ENCODE measurements around the gene SCARB2.
"Not testable (repeated sequence)": the region's sequence is repeated elsewhere in the genome, so short reads cannot be mapped to it uniquely, and the experiment has no call there.

The SCARB2 gene, protein sequence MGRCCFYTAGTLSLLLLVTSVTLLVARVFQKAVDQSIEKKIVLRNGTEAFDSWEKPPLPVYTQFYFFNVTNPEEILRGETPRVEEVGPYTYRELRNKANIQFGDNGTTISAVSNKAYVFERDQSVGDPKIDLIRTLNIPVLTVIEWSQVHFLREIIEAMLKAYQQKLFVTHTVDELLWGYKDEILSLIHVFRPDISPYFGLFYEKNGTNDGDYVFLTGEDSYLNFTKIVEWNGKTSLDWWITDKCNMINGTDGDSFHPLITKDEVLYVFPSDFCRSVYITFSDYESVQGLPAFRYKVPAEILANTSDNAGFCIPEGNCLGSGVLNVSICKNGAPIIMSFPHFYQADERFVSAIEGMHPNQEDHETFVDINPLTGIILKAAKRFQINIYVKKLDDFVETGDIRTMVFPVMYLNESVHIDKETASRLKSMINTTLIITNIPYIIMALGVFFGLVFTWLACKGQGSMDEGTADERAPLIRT

DNA sequence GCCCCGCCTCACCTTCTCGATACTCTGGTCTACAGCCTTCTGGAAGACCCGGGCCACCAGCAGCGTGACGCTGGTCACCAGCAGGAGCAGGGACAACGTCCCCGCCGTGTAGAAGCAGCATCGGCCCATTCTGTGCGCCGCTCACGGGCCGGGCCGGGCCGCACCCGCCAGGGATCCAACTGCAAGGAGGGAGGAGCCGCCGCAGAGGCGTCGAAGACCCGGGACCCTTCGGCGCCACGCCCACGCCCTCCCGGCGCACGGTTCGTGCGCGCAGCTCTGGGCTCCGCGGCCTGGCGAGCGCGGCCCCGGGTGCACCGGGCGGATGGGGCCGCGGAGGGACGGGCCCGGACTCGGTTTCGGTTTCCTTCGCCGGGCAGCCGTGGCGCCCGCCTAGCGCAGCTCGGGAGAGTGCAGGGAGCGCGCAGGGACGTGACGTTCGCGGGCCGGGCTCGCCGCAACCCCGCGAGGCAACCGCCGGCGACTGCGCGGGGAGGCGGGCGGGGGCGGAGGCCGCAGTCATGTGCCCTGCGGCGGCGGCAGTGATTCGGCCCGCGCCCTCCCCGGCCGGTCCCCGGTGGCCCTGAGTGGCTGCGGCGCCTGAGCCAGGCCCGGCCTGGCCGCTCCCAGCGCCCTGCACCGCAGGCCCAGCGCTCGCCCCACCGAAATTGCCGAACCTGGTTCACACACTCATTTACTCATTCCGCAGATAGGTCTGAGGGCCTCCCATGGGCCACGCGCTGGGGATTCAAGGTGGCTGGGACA is at the start of gene SCARB2:
SCARB2 (minus strand) TSS at position 410 of the 762 bp plus-strand sequence; CDS start at position 129, 281 bp downstream.
- peak; percentile 40 for DNase-seq

DNA sequence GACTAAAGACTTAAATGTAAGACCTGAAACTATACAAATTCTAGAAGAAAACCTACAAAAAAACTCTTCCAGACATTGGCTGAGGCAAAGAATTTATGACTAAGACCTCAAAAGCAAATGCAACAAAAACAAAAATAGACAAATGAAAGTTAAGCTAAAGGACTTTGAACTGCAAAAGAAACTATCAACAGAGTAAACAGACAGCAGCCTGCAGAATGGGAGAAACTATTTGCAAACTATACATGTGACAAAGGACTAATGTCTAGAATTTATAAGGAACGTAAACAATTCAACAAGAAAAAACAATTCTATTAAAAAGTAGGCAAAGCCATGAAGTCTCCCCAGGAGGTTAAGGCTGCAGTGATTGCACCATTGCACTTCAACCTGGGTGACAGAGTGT is 46.9 kb upstream of the SCARB2 start:
- no peak for DNase-seq

- no peak for DNase-seq
Measured at GRCh38 chr4:76257824-76258223, 44.2 kb upstream of the SCARB2 start.

DNA sequence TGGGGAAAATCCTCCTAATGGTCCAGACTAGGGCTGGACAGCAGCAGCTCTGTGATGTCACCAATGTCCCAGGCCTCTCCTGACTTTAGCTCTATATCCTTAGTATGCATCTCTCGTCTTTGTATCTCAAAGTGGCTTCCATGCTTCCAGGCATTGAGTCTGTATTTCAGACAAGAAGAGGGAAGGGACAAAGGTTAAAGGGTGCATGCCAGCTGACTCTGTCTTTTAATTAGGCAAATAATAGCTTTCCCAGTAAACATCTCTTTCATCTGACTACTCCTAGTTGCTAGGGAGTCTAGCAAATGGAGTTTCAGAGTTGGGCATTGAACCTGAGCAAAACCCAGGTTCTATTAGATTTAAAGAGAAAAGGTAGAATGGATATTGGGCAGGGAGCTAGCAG is 43.3 kb upstream of the SCARB2 start:
- no peak for DNase-seq

DNA sequence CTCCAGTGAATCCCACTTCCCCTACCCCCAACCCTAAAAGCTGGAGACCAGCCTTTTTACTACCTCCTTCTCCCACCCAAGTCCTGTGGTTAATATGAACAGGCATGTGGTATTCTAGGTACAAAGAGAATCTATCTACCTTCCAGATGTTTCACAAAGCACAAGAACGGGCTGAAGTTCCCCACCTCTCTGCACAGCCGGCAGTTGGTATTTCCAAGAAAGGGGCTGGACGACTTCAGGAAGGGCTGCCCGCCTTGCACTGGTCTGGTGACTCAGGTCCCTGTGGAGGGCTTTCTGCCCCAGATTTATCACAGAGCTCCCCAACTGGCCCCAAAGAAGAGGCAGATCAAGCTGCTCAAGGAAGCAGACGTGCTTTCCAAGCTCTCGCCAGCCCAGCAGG is 42.4 kb upstream of the SCARB2 start:
- no peak for DNase-seq

DNA sequence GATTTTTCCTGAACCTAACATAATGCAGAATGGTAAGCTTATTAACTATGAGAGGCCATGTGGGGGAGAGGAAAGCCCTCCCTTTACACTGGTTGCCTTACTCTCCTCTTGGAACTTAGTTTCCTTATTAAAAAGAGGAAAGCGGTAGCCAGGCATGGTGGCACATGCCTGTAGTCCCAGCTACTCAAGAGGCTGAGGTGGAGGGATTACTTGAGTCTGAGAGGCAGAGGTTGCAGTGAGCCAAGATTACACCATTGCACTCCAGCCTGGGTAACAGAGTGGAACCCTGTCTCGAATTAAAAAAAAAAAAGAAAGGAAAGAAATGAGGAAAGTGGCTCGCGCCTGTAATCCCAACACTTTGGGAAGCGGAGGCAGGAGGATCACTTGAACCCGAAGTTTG is 39.9 kb upstream of the SCARB2 start:
- DNase-seq, result no peak

- DNase-seq, result no peak
Measured at GRCh38 chr4:76252271-76252653, 38.6 kb upstream of the SCARB2 start.

- peak; percentile 31 for DNase-seq
Measured at GRCh38 chr4:76251441-76252270, 38.0 kb upstream of the SCARB2 start, which contains the start of gene FAM47E. Gene FAM47E (plus strand): TSS chr4:76251721. CDS start chr4:76251747, 26 bp downstream.

DNA sequence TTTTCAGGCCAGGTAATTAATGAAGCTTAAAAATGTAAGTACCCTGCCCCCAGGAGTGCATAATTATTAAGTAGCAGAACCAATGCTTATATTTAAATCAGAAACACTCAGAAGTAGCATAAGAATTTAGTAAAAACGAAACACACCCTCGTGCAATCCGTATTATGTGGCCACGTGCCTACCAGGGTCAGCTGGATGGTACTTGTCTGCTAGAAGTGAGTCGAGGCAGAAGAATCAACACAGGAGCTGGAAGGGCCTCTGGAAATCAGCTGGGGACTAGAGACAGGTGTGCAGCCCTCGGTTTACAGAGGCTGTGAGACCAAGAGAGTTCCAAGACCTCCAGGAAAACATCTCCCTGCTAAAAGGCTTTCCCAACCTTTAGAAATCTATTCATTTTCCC is 37.3 kb upstream of the SCARB2 start:
- DNase-seq, result no peak

DNA sequence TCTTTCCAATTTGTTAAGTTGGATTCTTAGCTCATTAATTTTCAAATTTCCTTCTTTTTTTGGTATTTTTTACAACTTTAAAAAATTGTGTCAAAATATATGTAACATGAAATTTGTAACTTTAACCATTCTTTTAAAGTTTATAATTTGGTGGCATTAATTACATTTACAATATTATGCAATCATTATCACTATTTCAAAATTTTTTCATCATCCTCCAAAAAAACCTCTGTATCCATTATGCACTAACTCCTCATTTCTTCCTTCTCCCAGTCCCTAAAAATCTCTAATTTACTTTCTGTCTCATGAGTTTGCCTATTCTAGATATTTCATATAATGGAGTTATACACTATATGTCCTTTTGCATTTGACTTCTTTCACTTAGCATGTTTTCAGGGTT is 33.2 kb upstream of the SCARB2 start:
- no peak for DNase-seq

- no peak for DNase-seq
Measured at GRCh38 chr4:76246025-76246424, 32.4 kb upstream of the SCARB2 start.

DNA sequence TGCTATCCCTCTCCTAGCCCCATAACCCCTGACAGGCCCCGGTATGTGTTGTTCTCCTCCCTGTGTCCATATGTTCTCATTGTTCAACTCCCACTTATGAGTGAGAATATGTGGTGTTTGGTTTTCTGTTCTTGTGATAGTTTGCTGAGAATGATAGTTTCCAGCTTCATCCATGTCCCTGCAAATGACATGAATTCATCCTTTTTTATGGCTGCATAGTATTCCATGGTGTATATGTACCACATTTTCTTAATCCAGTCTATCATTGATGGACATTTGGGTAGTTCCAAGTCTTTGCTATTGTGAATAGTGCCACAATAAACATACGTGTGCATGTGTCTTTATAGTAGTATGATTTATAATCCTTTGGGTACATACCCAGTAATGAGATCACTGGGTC is 30.3 kb upstream of the SCARB2 start:
- DNase-seq, result not testable (repeated sequence)

GRCh38 chr4:76240236-76240635 is 26.6 kb upstream of the SCARB2 start:
- DNase-seq, result no peak

DNA sequence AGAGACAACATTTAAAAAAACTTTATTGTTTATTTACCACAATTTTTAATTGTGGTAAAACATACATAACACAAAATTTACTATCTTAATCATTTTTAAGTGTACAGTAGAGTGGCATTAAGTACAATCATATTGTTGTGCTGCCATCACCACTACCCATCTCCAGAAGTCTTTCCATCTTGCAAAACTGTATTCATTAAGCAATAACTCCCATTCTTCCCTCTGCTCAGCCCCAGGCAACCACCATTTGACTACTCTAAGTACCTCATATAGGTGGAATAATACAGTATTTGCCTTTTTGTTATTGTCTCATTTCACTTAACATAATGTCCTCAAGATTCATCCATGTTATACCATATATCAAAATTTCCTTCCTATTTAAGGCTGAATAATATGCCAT is 25.1 kb upstream of the SCARB2 start:
- DNase-seq, result no peak

DNA sequence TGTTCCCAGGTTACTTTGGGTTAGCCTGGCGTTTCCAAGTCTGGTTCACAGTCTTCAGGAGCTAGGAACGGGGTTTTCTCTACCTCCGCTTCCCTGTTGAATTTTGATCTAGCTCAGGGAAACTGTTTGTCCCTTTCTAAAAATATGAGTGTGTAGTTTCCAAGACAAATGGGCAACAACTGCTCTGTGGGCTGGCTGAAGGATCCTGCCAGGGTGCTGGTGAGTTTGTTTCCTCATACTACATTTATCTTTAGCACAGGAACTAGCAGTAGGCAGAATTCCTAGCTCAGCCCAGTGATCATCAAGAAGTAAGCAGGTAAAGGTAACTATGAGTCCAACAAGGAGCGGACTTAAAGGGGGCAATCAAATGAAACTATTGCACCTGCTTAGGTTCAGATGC is 24.6 kb upstream of the SCARB2 start:
- no peak for DNase-seq

- no peak for DNase-seq
Measured at GRCh38 chr4:76235915-76236314, 22.3 kb upstream of the SCARB2 start.

DNA sequence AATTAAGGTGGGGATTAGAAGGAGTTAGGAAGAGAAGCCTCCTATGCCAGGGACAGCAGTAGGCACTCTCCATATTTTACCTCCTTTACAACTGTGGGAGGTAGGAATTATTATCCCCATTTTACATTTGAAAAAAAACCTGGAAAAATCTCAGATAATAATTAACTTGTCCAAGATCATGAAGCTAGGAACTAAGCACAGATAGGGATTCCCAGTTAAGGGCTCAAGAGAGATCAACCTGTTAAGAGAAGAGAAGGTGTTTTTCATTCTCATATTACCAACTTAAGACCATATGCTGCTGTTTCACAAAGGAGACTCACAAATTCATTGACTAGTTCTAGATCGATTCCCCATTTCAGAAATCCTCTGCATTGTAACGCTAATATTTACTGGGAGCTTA is 21.8 kb upstream of the SCARB2 start:
- no peak for DNase-seq

DNA sequence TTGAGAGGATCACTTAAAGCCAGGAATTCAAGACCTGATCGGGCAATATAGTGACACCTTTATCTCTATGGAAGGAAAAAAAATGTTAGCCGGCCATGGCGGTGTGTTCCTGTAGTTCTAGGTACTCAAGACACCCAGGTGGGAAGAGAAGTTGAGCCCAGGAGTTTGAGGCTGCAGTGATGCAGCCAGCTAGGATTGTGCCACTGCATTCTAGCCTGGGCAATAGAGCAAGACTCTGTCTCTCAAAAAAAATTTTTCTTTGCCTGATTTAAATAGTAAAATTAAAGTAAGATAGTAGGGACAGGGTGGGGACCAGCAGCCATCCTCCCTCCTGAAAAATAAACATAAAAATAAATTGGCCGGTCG is 21.0 kb upstream of the SCARB2 start:
- DNase-seq, result no peak

GRCh38 chr4:76233967-76234678 is 20.5 kb upstream of the SCARB2 start:
- no peak for DNase-seq

DNA sequence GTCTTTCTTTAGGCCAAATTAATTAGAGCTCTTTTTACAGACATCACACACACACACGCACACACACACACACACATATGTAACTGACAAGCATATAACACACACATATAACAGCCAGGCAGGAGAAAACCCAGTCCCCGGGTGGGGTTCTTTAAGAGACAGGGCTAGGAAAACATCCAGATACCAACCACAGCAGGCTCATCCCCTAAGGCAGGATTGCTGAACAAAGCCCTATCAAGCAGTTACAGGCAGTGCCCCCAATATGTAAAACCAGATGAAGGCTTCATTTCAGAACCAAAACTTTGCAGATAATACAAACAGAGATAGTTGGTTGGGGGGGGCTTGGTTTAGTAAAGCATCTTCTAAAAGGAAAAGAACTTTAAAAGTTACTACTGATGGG is 19.9 kb upstream of the SCARB2 start:
- no peak for DNase-seq

- no peak for DNase-seq
Measured at GRCh38 chr4:76233083-76233482, 19.5 kb upstream of the SCARB2 start.

- DNase-seq, result no peak
Measured at GRCh38 chr4:76232681-76233080, 19.1 kb upstream of the SCARB2 start.

DNA sequence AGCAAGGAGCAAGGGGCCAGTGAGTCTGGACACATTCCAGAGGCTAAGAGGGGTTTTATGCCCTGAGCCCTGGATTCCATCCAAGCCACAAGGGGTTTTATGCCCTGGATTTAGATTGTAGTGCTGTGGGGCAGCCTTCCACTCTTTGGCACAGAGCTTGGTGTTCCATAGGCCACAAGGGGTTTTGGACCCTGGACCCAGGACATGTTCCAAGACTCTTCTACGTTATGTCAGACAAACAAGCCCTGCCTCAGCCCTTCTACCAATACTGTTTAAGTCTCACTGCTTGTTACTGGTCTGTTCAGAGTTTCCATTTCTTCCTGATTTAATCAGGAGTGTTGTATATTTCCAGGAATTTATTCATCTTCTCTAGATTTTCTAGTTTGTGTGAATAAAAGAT is 12.8 kb upstream of the SCARB2 start:
- no peak for DNase-seq

Measured in NCI-H2171 treated with DMSO at 0.1 percent for 48 hours (cell line).